Right lung (tissue), 10 donors: ENCODE measurements around the gene LRRC8A. TPM values are rescaled to one million over a fixed set of nuclear protein-coding genes. Genes with fewer than 3 reads are reported as not detected.
"Not testable (repeated sequence)": the region's sequence is repeated elsewhere in the genome, so short reads cannot be mapped to it uniquely, and the experiment has no call there.

Experiments used
- DNase-seq, 2 donors: peaks; one replicate each; pipeline ENCODE4 v3.0.0-alpha.2; 2013
- long read RNA-seq, 8 donors: transcript quantifications; one replicate each; lab custom pipeline, GENCODE V29; 2026
- polyA plus RNA-seq, 5 donors: library from polyadenylated mRNA; unstranded; fragments of 120-200 nt; gene quantifications; one replicate each; pipeline versions ENCODE4 v1.2.1 to v1.2.3, GENCODE V29; 2013; ENCODE audit warnings: inconsistent platforms in 1 of 5, low replicate concordance in 1 of 5; ENCODE audit not compliant: insufficient read length in 5 of 5, insufficient read depth in 1 of 5

LRRC8A gene
- 10 to 100 TPM; 23.2 to 30.0 (median 26.5) TPM for polyA plus RNA-seq
- long read RNA-seq, donor 1, full-length matches to known transcripts: 7 of 37 reads
- long read RNA-seq, donor 1, partial matches to known transcripts: 30 of 37 reads
- long read RNA-seq, donor 1, other reads (novel, unspliced or antisense): 0 of 37 reads
- long read RNA-seq, donor 2: 0 reads
- long read RNA-seq, donor 3, full-length matches to known transcripts: 1 of 1 reads
- long read RNA-seq, donor 3, partial matches to known transcripts: 0 of 1 reads
- long read RNA-seq, donor 3, other reads (novel, unspliced or antisense): 0 of 1 reads
- long read RNA-seq, donor 4, partial matches to known transcripts: 18 of 18 reads
- long read RNA-seq, donor 4, other reads (novel, unspliced or antisense): 0 of 18 reads
- long read RNA-seq, donor 5, full-length matches to known transcripts: 2 of 9 reads
- long read RNA-seq, donor 5, partial matches to known transcripts: 7 of 9 reads
- long read RNA-seq, donor 5, other reads (novel, unspliced or antisense): 0 of 9 reads
- long read RNA-seq, donor 6, full-length matches to known transcripts: 5 of 21 reads
- long read RNA-seq, donor 6, partial matches to known transcripts: 16 of 21 reads
- long read RNA-seq, donor 6, other reads (novel, unspliced or antisense): 0 of 21 reads
- long read RNA-seq, donor 7, full-length matches to known transcripts: 9 of 23 reads
- long read RNA-seq, donor 7, partial matches to known transcripts: 14 of 23 reads
- long read RNA-seq, donor 7, other reads (novel, unspliced or antisense): 0 of 23 reads
- long read RNA-seq, donor 8, full-length matches to known transcripts: 3 of 3 reads
- long read RNA-seq, donor 8, partial matches to known transcripts: 0 of 3 reads
- long read RNA-seq, donor 8, other reads (novel, unspliced or antisense): 0 of 3 reads

GRCh38 chr9:128881884-128882676 is at the start of gene LRRC8A, which contains the start of gene KYAT1:
Gene LRRC8A, plus strand, starts transcription at chr9:128882133. Its CDS starts 25,032 bp downstream, at chr9:128907165.
Gene KYAT1, minus strand, starts transcription at chr9:128881950. Its CDS starts 36,545 bp downstream, at chr9:128845405.
- DNase-seq: peak; percentile 96 to 97

GRCh38 chr9:128833696-128834095 is 48.2 kb upstream of the LRRC8A start:
- no peak for DNase-seq

GRCh38 chr9:128835246-128836210 is 46.4 kb upstream of the LRRC8A start:
- DNase-seq: no peak

GRCh38 chr9:128836509-128837145 is 45.3 kb upstream of the LRRC8A start:
- DNase-seq: no peak

GRCh38 chr9:128838338-128838737 is 43.6 kb upstream of the LRRC8A start:
- no peak for DNase-seq

- no peak for DNase-seq
Measured at GRCh38 chr9:128840524-128840923, 41.4 kb upstream of the LRRC8A start.

- no peak for DNase-seq
Measured at GRCh38 chr9:128841694-128842492, 40.0 kb upstream of the LRRC8A start.

GRCh38 chr9:128843171-128843570 is 38.8 kb upstream of the LRRC8A start:
- not testable (repeated sequence) for DNase-seq

GRCh38 chr9:128845186-128845931 is 36.6 kb upstream of the LRRC8A start:
- DNase-seq: no peak

- no peak for DNase-seq
Measured at GRCh38 chr9:128846680-128847030, 35.3 kb upstream of the LRRC8A start.

GRCh38 chr9:128847803-128848202 is 34.1 kb upstream of the LRRC8A start:
- DNase-seq: no peak

GRCh38 chr9:128851024-128851423 is 30.9 kb upstream of the LRRC8A start:
- DNase-seq: not testable (repeated sequence)

- not testable (repeated sequence) for DNase-seq
Measured at GRCh38 chr9:128851779-128852600, 29.9 kb upstream of the LRRC8A start.

- DNase-seq: not testable (repeated sequence)
Measured at GRCh38 chr9:128852646-128853045, 29.3 kb upstream of the LRRC8A start.

- DNase-seq: not testable (repeated sequence)
Measured at GRCh38 chr9:128854454-128854853, 27.5 kb upstream of the LRRC8A start.

- DNase-seq: not testable (repeated sequence)
Measured at GRCh38 chr9:128858476-128858875, 23.5 kb upstream of the LRRC8A start.

GRCh38 chr9:128860937-128861336 is 21.0 kb upstream of the LRRC8A start:
- DNase-seq: no peak
